ENCODE measurements around the gene C2CD4D. TPM values are rescaled to one million over a fixed set of nuclear protein-coding genes. Genes with fewer than 3 reads are reported as not detected.

Gene C2CD4D
- total RNA-seq, 1 experiment from 2014 or later, result 0.17 TPM

GRCh38 chr1:151860504-151861187 is 21.0 kb upstream of the C2CD4D start:
- intact Hi-C loops (cut with micrococcal nuclease), result no loop called here
- Histone ChIP-seq H4K20me1 (ENCODE audit: insufficient read depth) (no peaks in the 10 kb centered on the region), H3K9me3 (ENCODE audit: control insufficient read depth in 1 of 2, insufficient read depth in 1 of 2, low read depth in 1 of 2, low read length in 2 of 2) (no peaks in the 10 kb centered on the region), H3K79me2 (ENCODE audit: insufficient read depth, low read length) (no peaks in the 10 kb centered on the region), H3K4me1 (ENCODE audit: control insufficient read depth in 1 of 2, insufficient read depth in 2 of 2, low read length in 2 of 2) (no peaks in the 10 kb centered on the region), H2AFZ (ENCODE audit: low read depth, low read length, poor library complexity, severe bottlenecking) (no peak overlapping the region), H3K27me3 (ENCODE audit: insufficient read depth, low read length) (no peaks in the 10 kb centered on the region), H3K4me2 (ENCODE audit: low read length) (no peak overlapping the region), H3K27ac (ENCODE audit: low read depth, low read length) (no peak overlapping the region), H3K9me2 (ENCODE audit: insufficient read depth) (no peaks in the 10 kb centered on the region), H3K9ac (ENCODE audit: low read length) (no peak overlapping the region), H3K36me3 (ENCODE audit: control insufficient read depth in 1 of 2, insufficient read depth in 2 of 2, low read length in 2 of 2) (no peaks in the 10 kb centered on the region), H3K4me3 (replicated peaks in 1 of 2; ENCODE audit: low read depth in 1 of 2, low read length in 2 of 2) (no peak overlapping the region)
- RAD21 ChIA-PET (ENCODE audit: low non-redundant PET in 1 of 2, low total read pairs in 2 of 2, uncharacterized antibody in 2 of 2, unreplicated experiment in 2 of 2), result no interaction called here
- ATAC-seq (no peak), DNase-seq (ENCODE audit: low read depth, low spot score) (no peak)
- POLR2A ChIA-PET, result no interaction called here
- no TSS peak for BruUV-seq (replicated peaks)
- TF ChIP-seq CBX3 (IDR thresholded peaks at IDR 0.05; ENCODE audit: low read depth) (no peak), POLR2A (IDR thresholded peaks at IDR 0.05; ENCODE audit: borderline replicate concordance, extremely low read depth, insufficient read depth, insufficient read length) (no peak), SP1 (IDR thresholded peaks at IDR 0.05; ENCODE audit: low read depth) (no peak), EGR1 (IDR thresholded peaks at IDR 0.05; ENCODE audit: low read depth) (no peak), ZFX (IDR thresholded peaks at IDR 0.05) (no peak), JUND (IDR thresholded peaks at IDR 0.05) (no peak), MAX (IDR thresholded peaks at IDR 0.05) (no peak), ZNF274 (IDR thresholded peaks at IDR 0.05; ENCODE audit: low read depth, low read length) (no peak), EZH2phosphoT487 (IDR thresholded peaks at IDR 0.05; ENCODE audit: borderline replicate concordance) (no peak), ZBTB33 (IDR thresholded peaks at IDR 0.05; ENCODE audit: extremely low read depth, insufficient replicate concordance, low read length) (no peak), SIN3A (IDR thresholded peaks at IDR 0.05; ENCODE audit: low read depth) (no peak), SRF (IDR thresholded peaks at IDR 0.05; ENCODE audit: low read depth) (no peak), CEBPB (IDR thresholded peaks at IDR 0.05; ENCODE audit: low read depth) (no peak), CTCF (IDR thresholded peaks at IDR 0.05 in 2 of 3, conservative IDR thresholded peaks at IDR 0.05 in 1 of 3; ENCODE audit: borderline replicate concordance in 1 of 3, insufficient read depth in 1 of 3, low read depth in 2 of 3, low read length in 2 of 3) (no peak), REST (IDR thresholded peaks at IDR 0.05; ENCODE audit: low read depth) (no peak), FOSL1 (IDR thresholded peaks at IDR 0.05; ENCODE audit: low read depth) (no peak), ELF1 (IDR thresholded peaks at IDR 0.05; ENCODE audit: borderline replicate concordance, low read depth) (no peak), YY1 (IDR thresholded peaks at IDR 0.05; ENCODE audit: extremely low read depth, insufficient replicate concordance, low read depth, low read length) (no peak)
- CTCF ChIA-PET, result no interaction called here
